ENCODE data around the gene TBCD. TPM values are rescaled to one million over a fixed set of nuclear protein-coding genes. Genes with fewer than 3 reads are reported as not detected.

TBCD gene
- total RNA-seq, 1 experiment from 2014 or later: 17.4 TPM

DNA sequence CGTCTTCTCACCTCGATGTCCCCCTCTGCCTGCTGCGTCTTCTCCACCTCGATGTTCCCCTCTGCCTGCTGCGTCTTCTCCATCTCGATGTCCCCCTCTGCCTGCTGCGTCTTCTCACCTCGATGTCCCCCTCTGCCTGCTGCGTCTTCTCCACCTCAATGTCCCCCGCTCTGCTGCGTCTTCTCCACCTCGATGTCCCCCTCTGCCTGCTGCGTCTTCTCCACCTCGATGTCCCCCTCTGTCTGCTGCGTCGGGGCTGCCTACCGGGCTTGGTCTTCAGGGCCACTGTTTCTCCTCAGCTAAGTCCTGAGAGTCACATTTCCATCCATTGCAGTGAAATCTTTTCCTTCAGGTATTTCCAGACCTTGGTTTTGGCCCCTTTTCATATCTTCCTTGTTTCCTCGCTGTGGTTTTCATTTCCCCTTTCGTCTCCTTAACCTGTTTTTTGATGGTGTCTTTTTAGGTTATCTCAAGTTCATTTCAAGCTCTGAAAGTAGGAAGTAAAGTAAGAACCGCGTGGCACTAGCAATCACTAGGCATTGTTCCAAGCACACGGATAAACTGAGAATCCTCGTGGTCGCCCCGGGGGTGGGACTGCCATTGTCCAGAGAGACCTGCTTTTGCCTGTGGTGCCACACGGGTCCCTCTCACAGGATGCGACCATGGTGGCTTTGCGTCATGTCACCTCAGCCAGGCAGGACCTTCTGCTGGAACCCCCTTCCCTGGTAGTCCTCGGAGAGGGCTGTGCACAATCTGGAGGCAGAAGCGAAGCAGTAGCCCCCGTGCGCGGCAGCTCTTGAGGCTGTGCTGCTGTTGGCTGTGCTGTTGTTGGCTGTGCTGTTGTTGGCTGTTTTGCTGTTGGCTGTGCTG lies 97.4 kb downstream of the TBCD start:
- no peak for DNase-seq (ENCODE audit: low read depth)

DNA sequence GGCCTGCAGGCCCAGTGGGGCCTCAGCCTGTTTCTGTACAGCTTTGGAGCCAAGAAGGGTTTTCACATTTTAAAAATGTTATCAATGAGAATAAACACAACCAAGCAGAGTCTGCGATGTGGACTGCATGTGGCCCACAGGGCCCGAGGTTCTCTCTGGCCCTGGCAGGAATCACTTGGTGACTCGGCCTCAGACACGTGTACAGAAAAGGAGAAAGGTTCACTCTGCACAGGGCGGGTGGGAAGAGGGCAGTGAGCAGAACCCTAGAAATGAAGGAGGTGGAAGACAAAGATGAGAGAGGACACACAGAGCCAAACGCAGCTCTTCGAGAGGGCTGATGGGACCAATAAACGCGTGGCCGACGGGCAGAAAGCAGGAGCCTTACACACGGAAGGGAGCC lies 99.5 kb downstream of the TBCD start:
- DNase-seq (ENCODE audit: low read depth): no peak

DNA sequence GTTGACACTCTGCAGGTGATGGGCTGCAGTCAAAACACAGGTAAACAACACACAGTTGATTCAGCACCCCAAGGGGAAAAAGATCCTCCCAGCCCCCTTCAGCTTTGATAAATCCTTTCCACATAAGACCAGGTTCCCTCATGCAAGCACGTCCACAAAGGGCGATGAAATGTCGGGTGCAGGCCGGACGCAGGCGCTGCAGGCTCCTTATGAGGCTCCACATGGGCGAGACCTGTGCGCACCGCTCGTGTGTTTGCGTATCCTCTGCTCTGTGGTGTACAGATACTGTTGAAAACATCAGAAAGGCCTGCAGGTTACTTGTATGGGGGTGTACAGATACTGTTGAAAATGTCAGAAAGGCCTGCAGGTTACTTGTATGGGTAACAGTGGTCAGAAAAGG lies 102.4 kb downstream of the TBCD start:
- DNase-seq (ENCODE audit: low read depth): no peak

DNA sequence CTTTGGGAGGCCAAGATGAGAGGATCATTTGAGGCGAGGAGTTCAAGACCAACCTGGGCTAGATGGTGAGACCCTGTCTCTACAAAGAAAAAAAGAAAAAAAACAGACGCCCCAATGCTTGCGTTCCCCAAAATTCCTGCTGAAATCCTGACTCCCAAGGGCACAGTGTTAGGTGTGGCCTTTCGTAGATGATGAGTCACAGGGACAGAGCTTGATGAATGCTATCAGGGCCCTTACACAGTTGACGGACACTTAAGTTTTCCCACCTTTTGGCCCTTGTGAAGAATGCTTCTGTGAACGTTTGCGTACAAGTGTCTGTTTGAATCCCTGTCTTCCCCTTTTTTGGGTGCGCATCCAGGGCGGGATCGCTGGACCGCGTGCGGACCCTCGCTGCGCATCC lies 104.5 kb downstream of the TBCD start:
- no peak for DNase-seq (ENCODE audit: low read depth)

DNA sequence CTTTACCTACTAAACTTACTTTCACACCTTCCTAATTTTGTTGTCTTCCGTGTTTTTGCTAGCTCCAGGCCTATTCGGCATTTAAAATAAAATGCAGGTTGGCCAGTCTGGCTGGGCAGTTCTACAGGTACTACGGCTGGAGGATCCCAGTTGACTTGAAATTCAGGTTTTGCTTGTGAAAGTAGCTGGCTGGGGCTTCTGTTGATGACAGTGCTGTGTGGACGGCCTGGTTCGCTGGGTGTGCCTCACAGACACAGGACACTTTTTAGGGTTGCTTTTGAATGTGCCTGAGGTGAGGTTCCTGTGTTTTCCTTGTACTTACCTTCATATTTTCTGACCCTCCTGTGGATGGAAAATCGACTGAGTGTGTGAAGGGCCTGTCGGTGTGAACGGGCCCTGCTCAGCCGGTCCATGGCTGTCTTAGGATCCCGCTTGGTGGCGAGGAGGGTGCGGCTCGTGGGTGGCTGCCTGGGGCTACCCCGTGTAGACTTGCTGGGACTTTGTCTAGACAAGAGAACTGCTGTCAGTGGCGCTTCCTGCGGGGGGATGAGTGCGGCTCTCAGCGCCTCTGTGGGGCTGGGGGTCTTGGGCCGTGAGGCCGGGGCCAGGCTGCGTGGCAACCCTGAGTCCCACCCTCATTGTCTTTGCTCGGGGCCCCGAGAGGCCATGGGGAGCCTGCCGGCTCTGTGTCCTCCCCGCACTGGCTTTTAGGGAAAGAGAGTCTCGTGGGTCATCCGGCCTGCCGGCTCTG lies 106.7 kb downstream of the TBCD start:
- DNase-seq (ENCODE audit: low read depth): no peak

DNA sequence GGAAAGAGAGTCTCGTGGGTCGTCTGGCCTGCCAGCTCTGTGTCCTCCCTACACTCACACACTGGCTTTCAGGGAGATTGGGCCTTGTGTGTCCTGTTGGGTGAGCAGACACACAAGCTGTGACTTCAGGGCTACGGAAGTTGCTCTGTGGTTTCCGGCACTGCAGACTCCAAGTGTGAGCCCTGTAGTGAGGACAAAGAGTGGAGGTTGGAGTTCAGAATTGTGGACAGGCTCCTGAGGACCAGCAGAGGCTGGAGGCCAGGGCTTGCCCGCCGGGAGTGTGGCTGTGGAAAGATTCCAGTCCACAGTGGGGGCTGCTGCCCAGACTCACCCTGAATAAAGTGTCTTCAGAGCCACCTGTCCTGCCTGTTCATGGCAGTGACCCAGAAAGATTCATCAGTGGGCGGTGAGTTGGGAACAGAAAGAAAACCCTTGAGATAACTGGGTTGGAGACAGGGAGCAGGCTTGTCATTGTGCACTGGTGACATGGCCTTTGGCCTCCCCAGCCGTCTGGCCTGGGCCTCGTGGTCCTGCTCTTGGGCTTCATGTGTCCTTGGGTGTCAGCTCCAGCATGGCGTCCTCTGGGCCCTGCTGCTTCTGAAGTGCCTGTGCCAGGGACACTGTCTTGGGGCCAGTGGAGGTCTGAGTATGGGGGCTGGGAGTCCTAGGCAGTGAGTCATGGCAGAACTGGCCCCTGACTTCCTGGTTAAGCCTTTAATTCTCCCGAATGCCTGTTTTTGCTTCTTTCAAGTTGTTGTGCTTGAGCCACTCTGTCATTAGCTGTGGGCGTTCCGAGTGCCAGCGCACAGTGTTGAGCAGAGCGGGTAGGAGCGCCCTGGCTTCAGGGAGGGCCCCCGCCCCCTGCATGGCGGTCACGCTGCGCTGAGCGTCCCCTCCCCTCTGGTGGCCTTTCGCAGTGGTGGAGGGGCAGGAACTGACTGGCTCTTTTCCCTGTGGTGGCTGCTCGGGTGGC lies 107.9 kb downstream of the TBCD start:
- DNase-seq (ENCODE audit: low read depth): peak; percentile 78

DNA sequence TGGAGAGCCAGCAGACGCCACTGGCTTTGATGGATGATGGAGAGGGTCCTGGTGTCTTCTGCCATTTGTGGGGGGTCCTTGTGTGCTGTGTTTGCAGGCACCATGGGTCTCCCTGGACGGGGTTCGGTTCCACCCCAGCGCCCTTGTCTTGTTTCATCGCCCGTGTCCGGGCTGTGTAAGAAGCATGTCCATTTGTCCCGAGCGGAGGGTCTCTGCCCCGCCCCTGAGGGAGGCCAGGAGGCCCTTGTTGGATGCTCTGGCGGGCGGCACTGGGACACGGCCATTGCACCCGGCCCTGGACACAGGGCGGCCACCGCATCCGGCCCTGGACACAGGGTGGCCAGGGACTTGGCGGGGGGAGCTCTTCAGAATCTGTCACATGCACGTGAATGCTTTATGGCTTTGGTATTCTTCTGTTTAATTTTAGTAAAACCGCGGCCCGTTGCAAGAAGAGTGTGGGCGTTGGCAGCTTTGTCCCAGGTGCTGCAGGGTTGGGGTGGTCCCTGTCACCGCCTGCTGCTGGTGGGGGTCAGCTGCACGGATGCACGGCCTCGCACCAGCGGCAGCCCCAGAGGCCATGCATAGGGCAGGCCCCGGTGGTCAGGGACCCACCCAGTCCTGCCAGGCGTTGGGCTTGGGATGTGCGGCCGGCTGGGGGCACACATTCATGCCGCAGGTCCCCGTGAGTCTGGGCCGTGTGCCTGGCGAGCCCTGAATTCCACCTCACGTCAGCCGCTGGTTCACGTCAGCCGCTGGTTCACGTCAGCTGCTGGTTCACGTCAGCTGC lies 108.9 kb downstream of the TBCD start:
- no peak for DNase-seq (ENCODE audit: low read depth)

DNA sequence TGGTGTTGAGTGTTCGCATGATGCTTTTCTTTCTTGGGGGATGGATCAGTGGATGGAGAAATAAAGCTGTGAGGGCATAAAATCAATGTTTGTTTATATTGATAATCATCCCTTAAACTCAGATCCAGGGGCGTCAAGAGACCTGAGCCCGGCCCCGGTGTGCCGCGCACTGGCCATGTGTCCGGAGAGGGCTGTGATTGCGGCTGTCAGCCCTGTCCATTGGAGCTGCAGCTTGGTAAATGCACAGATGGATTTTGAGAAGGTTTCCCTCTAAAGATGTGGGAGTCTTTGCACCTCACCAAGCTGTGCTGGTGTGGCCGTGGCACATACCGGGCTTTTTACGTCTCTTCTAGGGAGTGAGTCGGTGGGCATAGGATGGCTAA lies 109.5 kb downstream of the TBCD start:
- DNase-seq (ENCODE audit: low read depth): no peak

DNA sequence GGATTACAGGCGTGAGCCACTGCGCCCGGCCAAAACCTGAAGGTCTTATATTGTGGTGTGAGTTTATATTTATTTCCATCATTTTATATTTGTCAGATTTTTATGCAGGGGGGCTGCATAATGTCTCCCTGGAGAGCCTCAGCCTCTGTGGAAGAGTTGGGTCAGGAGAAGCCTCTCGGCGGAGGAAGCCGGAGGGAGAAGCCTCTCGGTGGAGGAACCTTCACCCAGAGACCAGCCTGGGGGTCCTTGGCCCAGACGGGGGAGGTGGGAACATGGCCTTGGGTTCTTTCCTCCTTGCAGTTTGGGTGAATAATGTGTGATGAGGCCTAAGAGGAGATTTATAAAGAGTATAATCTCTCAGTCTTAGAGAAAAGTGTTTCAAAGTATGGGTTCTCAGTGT lies 110.3 kb downstream of the TBCD start:
- DNase-seq (ENCODE audit: low read depth): no peak

DNA sequence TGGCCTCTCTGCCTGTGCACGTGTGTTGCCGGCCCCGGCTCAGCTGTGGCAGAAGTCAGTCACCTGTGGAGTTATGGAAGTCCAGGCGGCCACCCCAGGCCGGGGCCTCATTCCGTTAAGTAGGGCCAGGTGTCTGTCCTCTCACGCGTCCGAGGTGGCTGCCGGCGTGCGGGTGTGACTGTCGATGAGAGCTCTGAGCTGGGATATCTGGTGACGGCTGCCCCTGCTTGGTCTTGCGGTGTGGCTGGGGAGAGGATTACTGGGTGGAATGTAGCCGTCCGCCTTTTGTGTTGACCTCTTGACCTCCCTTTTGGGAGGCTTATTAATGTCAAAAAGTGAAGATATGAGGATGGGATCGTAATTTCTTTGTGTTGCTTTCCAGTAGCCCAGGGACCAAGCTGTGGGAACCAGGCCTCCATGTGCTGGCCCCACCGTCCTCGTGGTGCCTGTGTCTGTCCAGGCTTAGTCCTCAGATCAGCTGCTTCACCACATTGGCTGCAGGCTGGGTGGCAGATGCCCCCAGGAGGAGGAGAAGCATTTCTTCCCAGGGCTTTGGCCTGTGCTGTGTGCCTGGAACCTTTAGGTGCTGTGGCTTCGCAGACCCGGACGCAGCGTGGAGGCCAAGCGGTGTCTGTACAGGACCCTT lies 111.0 kb downstream of the TBCD start:
- no peak for DNase-seq (ENCODE audit: low read depth)

DNA sequence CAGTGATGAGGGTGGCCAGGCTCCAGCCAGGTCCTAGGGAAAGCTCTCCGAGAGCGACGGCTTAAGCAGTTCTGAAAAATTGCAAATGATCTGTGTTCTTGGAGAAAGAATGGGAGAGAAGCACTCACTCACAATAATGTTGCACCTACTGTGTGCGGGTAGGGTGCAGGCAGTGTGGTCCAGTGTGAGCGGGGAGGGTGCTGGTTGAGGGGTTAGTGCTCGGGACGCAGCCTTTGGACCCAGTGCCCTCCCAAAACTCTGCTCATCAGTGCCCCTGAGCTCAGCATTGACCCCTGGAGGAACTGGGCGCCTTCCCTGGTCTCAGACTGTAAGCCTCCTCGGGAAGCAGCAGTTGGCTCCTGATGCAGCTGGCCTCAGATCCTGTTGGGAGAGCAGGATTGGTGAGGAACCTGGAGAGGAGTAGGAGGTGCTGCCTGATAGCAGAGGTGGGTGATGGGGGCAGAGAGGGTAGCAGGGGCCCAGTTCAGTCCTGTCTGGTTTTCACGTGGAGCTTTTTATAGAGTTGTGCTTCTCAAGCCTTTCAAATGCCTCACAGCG lies 111.6 kb downstream of the TBCD start:
- DNase-seq (ENCODE audit: low read depth): no peak

DNA sequence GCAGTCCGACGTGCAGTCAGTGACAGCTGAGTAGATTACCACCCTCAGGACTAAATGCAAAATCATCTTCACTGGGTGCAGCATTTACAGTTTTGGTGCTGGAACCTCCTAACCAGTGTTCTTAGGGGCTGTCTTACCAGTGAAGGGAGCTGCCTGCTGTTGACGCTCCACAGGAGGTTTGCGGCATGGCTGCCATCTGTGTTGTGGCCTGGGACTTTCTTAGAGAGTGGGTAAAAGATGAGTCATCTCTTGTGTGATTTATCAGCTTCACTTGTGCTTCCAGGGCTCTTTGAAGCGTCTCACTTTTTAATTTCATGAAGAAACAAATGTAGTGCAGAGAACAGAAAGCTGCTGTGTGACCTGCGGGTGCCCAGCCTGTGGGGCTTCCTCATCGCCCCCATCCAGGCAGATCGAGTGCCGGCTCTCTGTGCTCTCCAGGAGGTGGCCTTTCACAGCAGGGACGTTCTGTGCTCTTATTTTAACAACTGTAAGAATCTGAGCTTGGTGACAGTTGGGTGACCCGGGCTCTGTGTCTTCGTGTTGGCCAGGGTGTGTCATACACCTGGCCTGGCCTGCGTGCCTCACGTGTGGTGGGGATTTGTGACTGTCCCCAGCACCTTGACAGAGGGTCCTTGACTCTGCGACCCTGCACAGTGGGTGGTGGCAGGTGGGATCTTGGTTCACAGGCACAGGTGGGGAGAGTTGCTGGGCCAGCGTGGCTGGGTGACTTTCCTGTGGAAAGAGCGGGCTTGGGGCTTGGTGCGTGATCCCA lies 112.3 kb downstream of the TBCD start:
- DNase-seq (ENCODE audit: low read depth): peak; percentile 86

DNA sequence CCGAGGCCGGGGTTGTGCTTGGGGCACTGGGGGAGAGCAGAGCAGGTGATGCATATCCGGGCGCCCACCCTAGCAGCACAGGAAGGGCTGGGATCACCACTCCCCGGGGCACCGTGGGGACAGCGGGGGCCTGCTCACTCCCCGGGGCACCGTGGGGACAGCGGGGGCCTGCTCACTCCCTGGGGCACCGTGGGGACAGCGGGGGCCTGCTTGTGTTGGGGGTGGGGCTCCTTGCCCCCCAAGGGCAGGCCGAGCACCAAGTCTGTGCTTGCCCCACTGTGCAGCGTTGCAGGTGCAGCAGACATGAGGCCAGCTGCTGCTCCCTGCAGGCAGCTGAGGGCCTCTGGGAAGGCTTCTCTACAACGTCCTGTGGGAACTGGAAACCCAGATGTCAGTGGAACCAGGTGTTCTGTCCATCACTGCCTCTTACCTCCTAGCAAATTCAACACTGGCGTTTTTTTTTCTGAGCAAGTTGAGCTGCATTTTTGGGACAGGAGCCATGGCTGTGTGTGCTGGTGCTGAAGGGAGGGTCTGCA lies 112.9 kb downstream of the TBCD start:
- no peak for DNase-seq (ENCODE audit: low read depth)

DNA sequence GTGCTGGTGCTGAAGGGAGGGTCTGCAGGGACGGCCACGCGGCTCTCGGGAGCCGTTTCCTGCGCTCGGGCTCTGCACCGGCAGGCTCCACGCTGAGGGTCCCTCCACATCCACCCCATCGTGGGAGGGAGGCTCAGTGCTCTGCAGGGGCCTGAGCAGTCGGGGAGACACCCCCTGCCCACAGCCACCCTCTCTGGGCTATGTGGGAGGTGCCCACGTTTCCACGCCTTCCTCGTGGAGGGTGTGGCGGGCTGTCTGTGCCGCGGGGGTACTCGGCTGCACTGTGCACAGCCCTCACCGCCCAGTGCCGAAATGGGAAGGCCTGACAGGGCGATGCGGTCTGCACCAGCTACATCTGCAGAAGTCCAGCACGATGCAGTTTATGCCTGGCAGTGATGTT lies 113.4 kb downstream of the TBCD start:
- no peak for DNase-seq (ENCODE audit: low read depth)

DNA sequence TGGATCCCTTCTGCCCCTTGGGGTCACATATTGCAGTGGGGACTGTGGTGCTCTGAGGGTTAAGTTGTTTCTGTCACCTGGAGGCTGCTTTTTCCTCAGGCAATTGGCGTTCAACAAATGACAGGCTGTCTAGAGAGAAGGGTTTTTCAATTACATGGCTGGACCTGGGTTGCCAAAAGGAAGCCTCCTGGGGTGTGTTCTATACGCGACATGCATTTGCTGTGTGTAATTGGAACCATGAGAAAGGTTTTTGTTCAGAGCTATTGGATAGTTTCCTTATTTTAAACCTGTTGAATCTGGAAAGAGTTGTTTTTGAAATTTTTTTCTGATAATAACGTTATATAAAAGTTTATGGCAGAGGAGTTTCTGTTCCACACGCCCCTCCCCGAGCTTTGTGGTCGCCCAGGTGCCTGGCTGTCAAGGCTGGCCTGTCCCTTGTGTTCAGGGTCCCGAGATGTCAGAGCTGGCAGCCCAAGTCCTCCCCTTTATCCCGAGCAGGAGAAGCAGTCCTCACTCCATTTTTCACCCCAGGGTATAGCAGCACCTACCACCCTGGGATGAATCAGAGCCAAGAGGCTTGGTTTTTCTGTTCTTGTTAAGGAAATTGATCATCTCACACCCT lies 114.0 kb downstream of the TBCD start:
- DNase-seq (ENCODE audit: low read depth): no peak

DNA sequence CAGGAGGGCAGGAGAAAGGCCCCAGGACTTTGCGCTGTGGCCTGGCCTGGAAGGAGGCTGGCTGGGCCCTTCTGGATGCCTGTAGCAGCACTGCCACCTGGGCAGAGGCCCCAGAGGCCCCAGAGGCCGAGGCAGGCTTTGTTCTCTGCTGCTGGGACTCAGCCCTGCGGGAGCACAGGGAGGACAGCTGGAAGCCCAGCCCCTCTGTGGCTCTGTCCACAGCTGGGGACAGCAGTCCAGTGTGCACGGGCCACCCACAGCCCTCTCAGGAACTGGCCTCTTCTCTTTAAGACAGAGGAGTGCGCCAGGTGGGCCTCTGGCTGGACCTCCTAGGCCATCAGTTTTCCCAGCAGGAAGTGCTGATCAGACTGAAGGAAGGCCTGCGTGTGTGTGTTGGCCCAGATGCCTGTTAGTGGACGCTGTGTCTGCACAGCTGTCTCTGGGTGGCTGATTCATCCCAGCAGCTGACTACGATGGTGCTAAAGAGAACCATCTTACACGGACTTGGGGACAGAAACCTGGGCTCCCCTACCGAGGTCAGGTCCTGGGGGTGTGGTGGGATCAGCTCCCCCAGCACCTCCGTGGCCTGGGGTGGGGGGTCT lies 114.8 kb downstream of the TBCD start:
- DNase-seq (ENCODE audit: low read depth): peak; percentile 52

DNA sequence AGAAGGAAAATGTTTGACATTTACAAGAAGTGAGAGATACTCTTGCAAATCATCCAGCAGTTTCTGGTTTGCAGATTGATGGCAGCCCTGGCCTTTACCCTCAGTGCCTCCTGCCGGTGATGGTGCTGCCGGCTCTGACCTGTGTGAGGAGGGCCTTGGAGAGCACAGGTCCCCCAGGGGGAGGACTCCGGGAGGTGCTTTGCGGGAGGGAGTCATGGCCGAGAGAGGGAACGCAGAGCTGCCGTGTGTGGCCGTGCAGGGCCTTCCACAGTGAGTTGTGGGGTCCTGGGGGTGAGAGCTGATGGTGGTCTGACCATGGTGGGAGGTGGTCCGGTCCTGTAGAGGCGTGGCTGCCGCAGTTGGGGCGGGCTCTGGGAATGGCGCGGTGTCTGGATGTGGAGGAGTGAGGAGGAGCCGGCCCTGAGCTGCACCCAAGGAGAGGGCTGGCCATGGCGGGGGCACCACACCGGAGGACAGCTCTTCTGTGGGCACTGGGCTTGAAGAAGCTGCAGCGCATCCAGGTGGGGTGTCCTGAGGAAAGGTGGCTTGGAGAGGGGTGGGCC lies 116.0 kb downstream of the TBCD start:
- no peak for DNase-seq (ENCODE audit: low read depth)

DNA sequence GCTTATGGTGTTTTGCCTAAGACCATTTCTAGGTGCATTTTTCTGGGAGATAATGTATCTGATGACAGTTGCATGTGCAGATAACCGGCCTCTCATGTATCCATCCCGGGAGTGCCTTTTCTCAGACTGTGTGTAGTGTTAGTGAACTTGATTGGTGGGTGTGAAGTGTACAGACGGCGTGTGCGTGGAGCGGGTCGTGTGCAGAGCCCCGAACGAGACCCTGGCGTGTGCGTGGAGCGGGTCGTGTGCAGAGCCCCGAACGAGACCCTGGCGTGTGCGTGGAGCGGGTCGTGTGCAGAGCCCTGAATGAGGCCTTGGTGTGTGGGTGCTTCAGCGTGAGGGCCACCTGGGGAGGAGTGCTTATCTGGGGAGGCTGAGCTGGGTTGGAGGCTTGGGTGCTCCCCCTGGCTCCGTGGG lies 116.9 kb downstream of the TBCD start:
- no peak for DNase-seq (ENCODE audit: low read depth)
